Right forelimb (tissue), 1 donor: Measurements from ENCODE around the gene GET4.
"Not testable (repeated sequence)": the region's sequence is repeated elsewhere in the genome, so short reads cannot be mapped to it uniquely, and the experiment has no call there.

Experiments used
- DNase-seq: peaks from one replicate; pipeline ENCODE4 v3.0.0-alpha.2; 2018

Gene GET4

GRCh38 chr7:846958-847650 is 29.2 kb upstream of the GET4 start:
- not testable (repeated sequence) for DNase-seq

GRCh38 chr7:847728-848127 is 28.6 kb upstream of the GET4 start:
- not testable (repeated sequence) for DNase-seq

GRCh38 chr7:849145-849544 is 27.2 kb upstream of the GET4 start:
- DNase-seq, result no peak

GRCh38 chr7:849781-850180 is 26.6 kb upstream of the GET4 start:
- no peak for DNase-seq

GRCh38 chr7:851204-851603 is 25.1 kb upstream of the GET4 start:
- DNase-seq, result no peak

- DNase-seq, result no peak
These were observed 22.8 kb upstream of the GET4 start for GRCh38 chr7:853366-854117.

GRCh38 chr7:854118-854775 is 22.1 kb upstream of the GET4 start:
- no peak for DNase-seq

GRCh38 chr7:855686-856369 is 20.5 kb upstream of the GET4 start:
- DNase-seq, result no peak

GRCh38 chr7:856444-857095 is 19.8 kb upstream of the GET4 start:
- no peak for DNase-seq

GRCh38 chr7:857661-858060 is 18.7 kb upstream of the GET4 start:
- DNase-seq, result no peak

- no peak for DNase-seq
These were observed 16.9 kb upstream of the GET4 start for GRCh38 chr7:859359-860030.

GRCh38 chr7:860149-860548 is 16.2 kb upstream of the GET4 start:
- DNase-seq, result no peak

- no peak for DNase-seq
These were observed 15.1 kb upstream of the GET4 start for GRCh38 chr7:861222-861621.

- DNase-seq, result no peak
These were observed 14.2 kb upstream of the GET4 start for GRCh38 chr7:862157-862556.

- no peak for DNase-seq
These were observed 13.2 kb upstream of the GET4 start for GRCh38 chr7:863106-863505.

GRCh38 chr7:865921-866320 is 10.4 kb upstream of the GET4 start:
- no peak for DNase-seq

GRCh38 chr7:867001-867405 is 9.4 kb upstream of the GET4 start:
- DNase-seq, result no peak

- DNase-seq, result no peak
These were observed 8.8 kb upstream of the GET4 start for GRCh38 chr7:867406-868188.

- no peak for DNase-seq
These were observed 8.2 kb upstream of the GET4 start for GRCh38 chr7:868189-868486.

GRCh38 chr7:869348-869747 is 7.0 kb upstream of the GET4 start:
- no peak for DNase-seq

GRCh38 chr7:871900-872537 is 4.3 kb upstream of the GET4 start:
- no peak for DNase-seq
